B cell (primary cell): ENCODE measurements around the gene CD74. TPM values are rescaled to one million over a fixed set of nuclear protein-coding genes. Genes with fewer than 3 reads are reported as not detected.

Source experiments
- ATAC-seq: fragments of 200-7000 bp; cut with Tn5 transposase; one replicate; pipeline ENCODE4 v1.10.0; 2021; ENCODE audit warnings: low read depth, mild to moderate bottlenecking, moderate number of reproducible peaks, moderate library complexity
- CTCF ChIA-PET: fragments of 350-600 bp; sonication (Branson Sonifier 250); formaldehyde crosslinking; loops from one replicate; lab custom pipeline; 2021; ENCODE audit warnings: antibody characterized with exemption, inconsistent platforms; lab: Charles Lee
- POLR2A ChIA-PET: fragments of 350-600 bp; sonication (Branson Sonifier 250); formaldehyde crosslinking; loops from one replicate; lab custom pipeline; 2021; ENCODE audit warnings: antibody characterized with exemption; lab: Charles Lee
- DNase-seq: peaks from one replicate; pipeline ENCODE4 v3.0.0; 2013
- H2AFZ ChIP-seq: 2 replicates; pipeline ENCODE4 v1.6.1; 2012; ENCODE audit warnings: mild to moderate bottlenecking, low read depth, low read length; ENCODE audit not compliant: insufficient read depth, poor library complexity, severe bottlenecking
- H3K27ac ChIP-seq, 2 donors: 1 replicate in 1 of 2; 2 replicates in 1 of 2; pipeline ENCODE4 v1.5.1; 2012 to 2013; ENCODE audit warnings: low read length in 2 of 2, mild to moderate bottlenecking in 2 of 2, moderate library complexity in 1 of 2
- H3K27me3 ChIP-seq, 4 experiments: fragments of 200-600 bp in 1 of 4; sonication (generic) in 1 of 4; replicated peaks in 1 of 4; 1 replicate in 2 of 4; 2 replicates in 2 of 4; pipeline versions ENCODE4 v1.6.1 to v1.7.0; 2013 to 2016; ENCODE audit warnings: low read length in 3 of 4, mild to moderate bottlenecking in 2 of 4, mixed read lengths in 1 of 4, moderate library complexity in 1 of 4; ENCODE audit not compliant: insufficient read depth in 4 of 4, control insufficient read depth in 3 of 4; ENCODE audit errors: control extremely low read depth in 1 of 4
- H3K36me3 ChIP-seq, 2 experiments: replicated peaks in 1 of 2; 1 replicate in 1 of 2; 2 replicates in 1 of 2; pipeline versions ENCODE4 v1.6.1 to v1.7.1; 2013; ENCODE audit warnings: low read length in 1 of 2; ENCODE audit not compliant: insufficient read depth in 2 of 2, control insufficient read depth in 1 of 2; ENCODE audit errors: control extremely low read depth in 1 of 2, extremely low read depth in 1 of 2
- H3K4me1 ChIP-seq, 2 donors: fragments of 200-600 bp in 1 of 2; sonication (generic) in 1 of 2; 1 replicate in 1 of 2; 2 replicates in 1 of 2; pipeline versions ENCODE4 v1.5.1 to v1.6.1; 2013 to 2017; ENCODE audit warnings: low read length in 2 of 2; ENCODE audit not compliant: control insufficient read depth in 2 of 2, insufficient read depth in 2 of 2
- H3K4me2 ChIP-seq: replicated peaks from 2 replicates; pipeline ENCODE3; 2012; ENCODE audit warnings: mild to moderate bottlenecking, low read depth, low read length; ENCODE audit not compliant: poor library complexity, severe bottlenecking
- H3K4me3 ChIP-seq, 5 experiments: fragments of 200-600 bp in 1 of 5; sonication (generic) in 1 of 5; 1 replicate in 3 of 5; 2 replicates in 2 of 5; pipeline versions ENCODE4 v1.5.1 to v1.7.0; 2011 to 2016; ENCODE audit warnings: low read length in 4 of 5, mild to moderate bottlenecking in 4 of 5, low read depth in 2 of 5, control low read depth in 1 of 5, moderate library complexity in 1 of 5; ENCODE audit not compliant: insufficient read depth in 1 of 5; ENCODE audit errors: control extremely low read depth in 1 of 5, extremely low read depth in 1 of 5
- H3K79me2 ChIP-seq: fragments of 200-600 bp; sonication (generic); one replicate; pipeline ENCODE4 v1.6.0; 2016; ENCODE audit warnings: low read length; ENCODE audit not compliant: control insufficient read depth, insufficient read depth
- H3K9ac ChIP-seq: fragments of 200-600 bp; sonication (generic); 2 replicates; pipeline ENCODE4 v1.6.1; 2017; ENCODE audit warnings: mild to moderate bottlenecking, low read length, moderate library complexity
- H3K9me3 ChIP-seq, 3 donors: one replicate each; pipeline versions ENCODE4 v1.6.1 to v1.7.1; 2013; ENCODE audit warnings: low read length in 2 of 3; ENCODE audit not compliant: control insufficient read depth in 2 of 3, insufficient read depth in 1 of 3; ENCODE audit errors: control extremely low read depth in 1 of 3
- H4K20me1 ChIP-seq: 2 replicates; pipeline ENCODE4 v1.6.0; 2012; ENCODE audit warnings: mild to moderate bottlenecking, low read length; ENCODE audit not compliant: insufficient read depth, control insufficient read depth, poor library complexity, severe bottlenecking
- H3K27ac Mint-ChIP-seq: one replicate; pipeline ENCODE4 v1.8.0; 2021; ENCODE audit warnings: mixed read lengths
- H3K27me3 Mint-ChIP-seq: one replicate; pipeline ENCODE4 v1.8.0; 2021; ENCODE audit warnings: mixed read lengths
- H3K4me1 Mint-ChIP-seq: one replicate; pipeline ENCODE4 v1.8.0; 2021; ENCODE audit warnings: mixed read lengths
- H3K4me3 Mint-ChIP-seq: one replicate; pipeline ENCODE4 v1.8.0; 2021; ENCODE audit warnings: mixed read lengths
- H3K9me3 Mint-ChIP-seq: one replicate; pipeline ENCODE4 v1.8.0; 2022; ENCODE audit warnings: mixed read lengths; ENCODE audit not compliant: insufficient read depth
- CTCF ChIP-seq: fragments of 200-600 bp; IDR thresholded peaks from one replicate; pipeline ENCODE4 v1.8.0; 2022; ENCODE audit warnings: antibody characterized with exemption, mild to moderate bottlenecking
- EZH2 ChIP-seq: IDR thresholded peaks from 2 replicates; pipeline ENCODE4 v1.6.1; 2012; ENCODE audit warnings: borderline replicate concordance, low read depth, mild to moderate bottlenecking, moderate library complexity, low read length; ENCODE audit not compliant: insufficient read depth, poor library complexity, severe bottlenecking
- WGBS: methylation state at CpG from one replicate; pipeline ENCODE4 v1.1.5; 2013; ENCODE audit warnings: missing lambda C conversion rate; ENCODE audit not compliant: insufficient coverage; 5-methylcytosine and 5-hydroxymethylcytosine counted together
- intact Hi-C: fragments of 100-400 bp; cut with micrococcal nuclease; formaldehyde crosslinking; loops from one replicate; pipeline ENCODE4 v1.10.0; 2022
- polyA plus RNA-seq: library from polyadenylated mRNA; depleted of rRNA; stranded (reverse); fragments of >200 nt; gene quantifications from 2 replicates; pipeline ENCODE4 v1.2.3, GENCODE V29; 2012
- total RNA-seq, 2 donors: library from RNA; stranded (reverse); fragments of 120-200 nt in 1 of 2; gene quantifications; 1 replicate in 1 of 2; 2 replicates in 1 of 2; pipeline versions ENCODE4 v1.2.3 to v1.2.4, GENCODE V29; 2013 to 2022

Gene CD74
- total and polyA plus RNA-seq, 2 donors (not counting 1 experiment from before 2014, with no cell fraction given): 5,670 to 14,307 TPM

- ChIA-PET CTCF (no interaction called here), POLR2A (interaction anchor here (0.6 kb wide), 1 partner anchor 631 kb away, joined by 3 read pairs; no protein-coding TSS in a partner anchor)
- TF ChIP-seq EZH2 (no peak), CTCF (no peak)
- Mint-ChIP-seq H3K4me1 (peaks cover 42% of the 10 kb centered on the region), H3K9me3 (no peaks in the 10 kb centered on the region), H3K4me3 (peak overlapping the region; percentile 90), H3K27ac (peak overlapping the region; percentile 88), H3K27me3 (no peaks in the 10 kb centered on the region)
- Histone ChIP-seq H3K27ac (peak overlapping the region; percentile 23 to 42), H3K79me2 (peaks cover 43% of the 10 kb centered on the region), H3K9ac (peak overlapping the region; percentile 89), H3K4me2 (peak overlapping the region; percentile 95), H3K36me3 (peaks cover 0 to 14% of the 10 kb centered on the region in 2 experiments), H3K4me3 (peak overlapping the region in 4 of 5 experiments; percentile 67 to 77 (median 70)), H2AFZ (peak overlapping the region; percentile 79), H4K20me1 (peaks cover 39% of the 10 kb centered on the region), H3K9me3 (no peaks in the 10 kb centered on the region), H3K27me3 (no peaks in the 10 kb centered on the region), H3K4me1 (peaks cover 26 to 45% of the 10 kb centered on the region in 2 donors)
- no peak for DNase-seq
- WGBS: 75% methylated on average over 9 of the region's 10 CpGs
- intact Hi-C loops: loop anchor here (1.0 to 10.0 kb wide), 8 partner anchors 54 to 896 kb away; partner anchors contain the start of genes GM2A, RBM22 and RPS14
- ATAC-seq: no peak
These were observed 56.0 kb downstream of the CD74 start for GRCh38 chr5:150356575-150357294.

DNA sequence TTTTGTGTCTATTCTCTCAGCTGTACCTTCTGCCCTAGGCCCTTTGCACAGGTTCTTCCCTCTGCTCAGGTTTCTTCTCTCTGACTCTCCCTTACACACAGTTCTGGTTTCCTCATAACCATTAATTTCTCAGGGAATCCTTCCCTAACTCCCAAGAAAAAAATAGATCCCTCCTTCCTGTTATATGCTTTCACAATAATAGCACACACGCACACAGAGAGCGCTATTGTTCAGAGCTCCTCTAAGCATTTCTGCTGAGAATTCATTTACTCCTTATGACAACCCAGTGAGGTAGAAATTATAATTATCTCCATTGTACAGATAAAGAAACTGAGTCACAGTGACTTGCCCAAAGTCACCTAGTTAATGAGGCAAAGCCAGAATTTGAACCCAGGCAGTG is 56.9 kb downstream of the CD74 start:
- no peaks in the 10 kb centered on the region for H3K27me3 Mint-ChIP-seq
- H3K79me2 ChIP-seq: peaks cover 33% of the 10 kb centered on the region
- no peak overlapping the region for H3K27ac Mint-ChIP-seq
- H3K4me1 ChIP-seq: peaks cover 20 to 39% of the 10 kb centered on the region in 2 donors
- no CpG with 5 or more reads among the region's 2 CpGs for WGBS
- intact Hi-C loops: loop anchor here (2.0 to 10.0 kb wide), 5 partner anchors 55 to 897 kb away; partner anchors contain the start of genes GM2A and RBM22
- DNase-seq: no peak
- TF ChIP-seq EZH2: no peak
- TF ChIP-seq CTCF: no peak
- H3K4me3 Mint-ChIP-seq: no peak overlapping the region
- H2AFZ ChIP-seq: no peak overlapping the region
- no peak overlapping the region for H3K4me3 ChIP-seq
- CTCF ChIA-PET: no interaction called here
- H3K4me2 ChIP-seq: no peak overlapping the region
- no peak for ATAC-seq
- no peaks in the 10 kb centered on the region for H3K9me3 ChIP-seq
- no peaks in the 10 kb centered on the region for H3K9me3 Mint-ChIP-seq
- peaks cover 0 to 5% of the 10 kb centered on the region in 2 experiments for H3K36me3 ChIP-seq
- no peak overlapping the region for H3K27ac ChIP-seq
- no peak overlapping the region for H3K9ac ChIP-seq
- H3K4me1 Mint-ChIP-seq: peaks cover 35% of the 10 kb centered on the region
- H4K20me1 ChIP-seq: peaks cover 29% of the 10 kb centered on the region
- POLR2A ChIA-PET: no interaction called here
- H3K27me3 ChIP-seq: no peaks in the 10 kb centered on the region
